HEK293 (cell line): Measurements from ENCODE around the gene DPEP3.

Experiments
- CTCF ChIA-PET: fragments of 350-600 bp; formaldehyde crosslinking; extraction: SDS; loops from one replicate; lab custom pipeline; 2021; ENCODE audit warnings: antibody characterized with exemption; lab: Yijun Ruan, JAX
- POLR2A ChIA-PET: fragments of 300-600 bp; formaldehyde crosslinking; extraction: SDS; loops from one replicate; lab custom pipeline; 2020; ENCODE audit warnings: antibody characterized with exemption, inconsistent platforms; lab: Yijun Ruan, JAX
- H3K27ac ChIP-seq: fragments of 200-500 bp; sonication (Bioruptor generic); 2 replicates; pipeline ENCODE4 v1.5.1; 2014; ENCODE audit warnings: low read depth, low read length, control low read depth, inconsistent platforms; ENCODE audit errors: extremely low read depth
- H3K36me3 ChIP-seq, 2 experiments: fragments of 200-500 bp in 1 of 2; sonication (Bioruptor generic) in 1 of 2; 1 replicate in 1 of 2; 2 replicates in 1 of 2; pipeline ENCODE4 v1.5.1; 2014 to 2017; ENCODE audit warnings: inconsistent platforms in 2 of 2, low read length in 2 of 2; ENCODE audit not compliant: control insufficient read depth in 2 of 2, insufficient read depth in 1 of 2
- H3K4me1 ChIP-seq: fragments of 200-500 bp; sonication (Bioruptor generic); 2 replicates; pipeline ENCODE4 v1.5.1; 2014; ENCODE audit warnings: mild to moderate bottlenecking, low read length, inconsistent platforms; ENCODE audit not compliant: control insufficient read depth, insufficient read depth
- H3K4me3 ChIP-seq: 2 replicates; pipeline ENCODE4 v1.5.1; 2011; ENCODE audit warnings: low read depth, mild to moderate bottlenecking, control low read depth, low read length, moderate library complexity
- H3K9me3 ChIP-seq: fragments of 200-500 bp; sonication (Bioruptor generic); 2 replicates; pipeline ENCODE4 v1.5.1; 2014; ENCODE audit warnings: low read depth, low read length, inconsistent platforms; ENCODE audit not compliant: control insufficient read depth, insufficient read depth
- BCL6B ChIP-seq: fragments of 450-650 bp; formaldehyde crosslinking; IDR thresholded peaks from 2 replicates; pipeline ENCODE4 v1.5.1; 2017; ENCODE audit warnings: missing biosample characterization, missing genetic modification characterization
- GFI1B ChIP-seq: fragments of 450-650 bp; formaldehyde crosslinking; IDR thresholded peaks from 2 replicates; pipeline ENCODE4 v1.5.1; 2016; ENCODE audit warnings: missing biosample characterization, missing genetic modification characterization
- GLI4 ChIP-seq: fragments of 450-650 bp; formaldehyde crosslinking; IDR thresholded peaks from 2 replicates; pipeline ENCODE4 v1.5.1; 2016; ENCODE audit warnings: missing biosample characterization, missing genetic modification characterization
- GLIS1 ChIP-seq: fragments of 450-650 bp; formaldehyde crosslinking; IDR thresholded peaks from 2 replicates; pipeline ENCODE4 v1.5.1; 2016; ENCODE audit warnings: missing biosample characterization, missing genetic modification characterization
- MEIS1 ChIP-seq: sonication (generic); formaldehyde crosslinking; IDR thresholded peaks from 2 replicates; pipeline ENCODE4 v1.8.1; 2022; ENCODE audit warnings: missing genetic modification reagents, mild to moderate bottlenecking, borderline replicate concordance
- MYNN ChIP-seq: fragments of 450-650 bp; formaldehyde crosslinking; IDR thresholded peaks from 2 replicates; pipeline ENCODE4 v1.5.1; 2016; ENCODE audit warnings: missing biosample characterization, missing genetic modification characterization, borderline replicate concordance
- SP2 ChIP-seq: fragments of 450-650 bp; formaldehyde crosslinking; IDR thresholded peaks from 2 replicates; pipeline ENCODE4 v1.5.1; 2016; ENCODE audit warnings: missing biosample characterization, missing genetic modification characterization
- ZBTB1 ChIP-seq: fragments of 450-650 bp; formaldehyde crosslinking; IDR thresholded peaks from 2 replicates; pipeline ENCODE4 v1.5.1; 2016; ENCODE audit warnings: missing biosample characterization, missing genetic modification characterization
- ZBTB11 ChIP-seq: fragments of 450-650 bp; formaldehyde crosslinking; conservative IDR thresholded peaks from 2 replicates; pipeline ENCODE4 v1.5.1; 2016; ENCODE audit warnings: low read depth, missing biosample characterization, missing genetic modification characterization
- ZIC2 ChIP-seq: fragments of 450-650 bp; formaldehyde crosslinking; IDR thresholded peaks from 2 replicates; pipeline ENCODE4 v1.5.1; 2016; ENCODE audit warnings: missing biosample characterization, missing genetic modification characterization
- ZNF10 ChIP-seq: fragments of 450-650 bp; formaldehyde crosslinking; IDR thresholded peaks from 2 replicates; pipeline ENCODE4 v1.5.1; 2017; ENCODE audit warnings: missing biosample characterization, missing genetic modification characterization
- ZNF155 ChIP-seq: fragments of 450-650 bp; formaldehyde crosslinking; IDR thresholded peaks from 2 replicates; pipeline ENCODE4 v1.5.1; 2016; ENCODE audit warnings: missing biosample characterization, missing genetic modification characterization
- ZNF2 ChIP-seq: fragments of 450-650 bp; formaldehyde crosslinking; IDR thresholded peaks from 2 replicates; pipeline ENCODE4 v1.5.1; 2016; ENCODE audit warnings: missing biosample characterization, missing genetic modification characterization
- ZNF214 ChIP-seq: fragments of 450-650 bp; formaldehyde crosslinking; IDR thresholded peaks from 2 replicates; pipeline ENCODE4 v1.5.1; 2017; ENCODE audit warnings: missing biosample characterization, mild to moderate bottlenecking, missing genetic modification characterization, borderline replicate concordance
- ZNF239 ChIP-seq: fragments of 450-650 bp; formaldehyde crosslinking; IDR thresholded peaks from 2 replicates; pipeline ENCODE4 v1.5.1; 2016; ENCODE audit warnings: missing biosample characterization, missing genetic modification characterization
- ZNF266 ChIP-seq: fragments of 450-650 bp; formaldehyde crosslinking; IDR thresholded peaks from 2 replicates; pipeline ENCODE4 v1.5.1; 2016; ENCODE audit warnings: missing biosample characterization, missing genetic modification characterization, low read depth
- ZNF335 ChIP-seq: fragments of 450-650 bp; formaldehyde crosslinking; conservative IDR thresholded peaks from 2 replicates; pipeline ENCODE4 v1.5.1; 2016; ENCODE audit warnings: missing biosample characterization, missing genetic modification characterization
- ZNF341 ChIP-seq: fragments of 450-650 bp; formaldehyde crosslinking; IDR thresholded peaks from 2 replicates; pipeline ENCODE4; 2016; ENCODE audit warnings: low read depth, missing biosample characterization, missing genetic modification characterization
- ZNF394 ChIP-seq: fragments of 450-650 bp; formaldehyde crosslinking; IDR thresholded peaks from 2 replicates; pipeline ENCODE4 v1.5.1; 2016; ENCODE audit warnings: missing biosample characterization, missing genetic modification characterization, mild to moderate bottlenecking, moderate library complexity, borderline replicate concordance
- ZNF433 ChIP-seq: fragments of 450-650 bp; formaldehyde crosslinking; IDR thresholded peaks from 2 replicates; pipeline ENCODE4 v1.5.1; 2016; ENCODE audit warnings: missing biosample characterization, missing genetic modification characterization, low read depth
- ZNF530 ChIP-seq: fragments of 450-650 bp; formaldehyde crosslinking; IDR thresholded peaks from 2 replicates; pipeline ENCODE4 v1.5.1; 2016; ENCODE audit warnings: low read depth, missing biosample characterization, missing genetic modification characterization
- ZNF571 ChIP-seq: fragments of 450-650 bp; formaldehyde crosslinking; IDR thresholded peaks from 2 replicates; pipeline ENCODE4 v1.5.0; 2017; ENCODE audit warnings: missing biosample characterization, missing genetic modification characterization
- ZNF624 ChIP-seq: fragments of 450-650 bp; formaldehyde crosslinking; IDR thresholded peaks from 2 replicates; pipeline ENCODE4 v1.5.1; 2017; ENCODE audit warnings: missing biosample characterization, missing genetic modification characterization
- ZNF664 ChIP-seq: fragments of 450-650 bp; formaldehyde crosslinking; IDR thresholded peaks from 2 replicates; pipeline ENCODE4 v1.5.1; 2016; ENCODE audit warnings: missing biosample characterization, missing genetic modification characterization
- ZNF677 ChIP-seq: fragments of 450-650 bp; IDR thresholded peaks from 2 replicates; pipeline ENCODE4 v1.5.0; 2018; ENCODE audit warnings: missing biosample characterization, mild to moderate bottlenecking, missing genetic modification characterization, moderate library complexity
- ZSCAN23 ChIP-seq: fragments of 450-650 bp; formaldehyde crosslinking; IDR thresholded peaks from 2 replicates; pipeline ENCODE4 v1.5.1; 2016; ENCODE audit warnings: missing biosample characterization, missing genetic modification characterization
- ZSCAN30 ChIP-seq: fragments of 450-650 bp; IDR thresholded peaks from 2 replicates; pipeline ENCODE4 v1.5.1; 2018; ENCODE audit warnings: missing biosample characterization, mild to moderate bottlenecking, missing genetic modification characterization, moderate library complexity

Gene DPEP3

DNA sequence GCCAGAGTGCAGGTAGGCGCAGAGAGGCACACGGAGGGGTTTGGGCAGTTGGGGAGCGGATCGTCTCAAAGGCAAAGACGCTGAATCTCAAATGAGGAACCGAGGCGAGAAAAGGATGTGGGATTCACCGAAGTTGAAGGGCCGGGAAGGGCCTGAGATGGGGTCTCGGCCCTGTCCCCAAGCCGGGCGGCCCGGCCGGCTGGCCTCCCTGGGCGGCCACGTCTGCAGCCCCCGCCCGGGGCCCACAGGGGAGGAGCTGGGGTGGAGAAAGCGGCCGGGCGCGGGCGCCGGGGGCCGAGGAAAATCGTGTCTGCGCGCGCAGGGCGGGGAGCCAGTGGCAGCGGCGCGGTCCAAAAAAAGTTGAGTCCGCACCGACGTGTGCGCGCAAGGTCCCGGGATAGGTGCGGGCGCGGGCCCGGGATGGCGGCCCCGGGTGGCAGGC, 12.3 kb downstream of the DPEP3 start (continued):
- TF ChIP-seq ZNF266 (tag by site-specific recombination) (no peak), ZSCAN30 (0 out of 2 replicates have a peak, but pooled peaks have one; percentile 14), MEIS1 (no peak), ZNF239 (tag by site-specific recombination) (no peak), ZSCAN23 (no peak), ZNF394 (tag by site-specific recombination) (no peak), ZNF214 (no peak), GLI4 (tag by site-specific recombination) (no peak), ZNF571 (tag by site-specific recombination) (no peak), ZBTB11 (no peak), BCL6B (tag by site-specific recombination) (no peak), ZNF433 (tag by site-specific recombination) (no peak), ZBTB1 (tag by site-specific recombination) (no peak)

GRCh38 chr16:67967183-67967957, 12.9 kb downstream of the DPEP3 start:
- ChIA-PET CTCF (interaction anchor here (0.6 to 1.2 kb wide), 4 partner anchors 19 to 127 kb away, joined by 3 to 6 read pairs (median 4); no protein-coding TSS in a partner anchor), POLR2A (interaction anchor here (0.6 to 2.3 kb wide), 11 partner anchors 16 to 277 kb away, joined by 3 to 13 read pairs (median 6); partner anchors contain the start of genes DDX28, DUS2, PLA2G15 and PSMB10)
- H3K9me3 ChIP-seq, result no peaks in the 10 kb centered on the region
- H3K36me3 ChIP-seq, result peaks cover 0 to 37% of the 10 kb centered on the region in 2 experiments; a peak in 2 of 3 replicates
- TF ChIP-seq ZNF624 (tag by site-specific recombination), result no peak
- peak; percentile 56 for TF ChIP-seq GLIS1 (tag by site-specific recombination)
- TF ChIP-seq ZNF664, result no peak
- TF ChIP-seq GFI1B (tag by site-specific recombination), result no peak
- TF ChIP-seq MYNN (tag by site-specific recombination), result no peak
- TF ChIP-seq ZNF155 (tag by site-specific recombination), result no peak
- TF ChIP-seq ZNF2 (tag by site-specific recombination), result peak; percentile 18; the same call in 1 of the 2 replicates
- TF ChIP-seq SP2, result peak; percentile 29; the same call in 1 of the 2 replicates
- TF ChIP-seq ZNF677 (tag by site-specific recombination), result peak; percentile 35; the same call in 1 of the 2 replicates
- peak; percentile 49; the same call in 1 of the 2 replicates for TF ChIP-seq ZNF335 (tag by site-specific recombination)
- TF ChIP-seq ZIC2 (tag by site-specific recombination), result peak; percentile 10; the same call in 1 of the 2 replicates
- 0 out of 2 replicates have a peak, but pooled peaks have one; percentile 20 for TF ChIP-seq ZNF10 (tag by site-specific recombination)
- TF ChIP-seq ZNF341 (tag by site-specific recombination), result peak; percentile 60
- no peak for TF ChIP-seq ZNF530
- no peaks in the 10 kb centered on the region; the same call in none of the 2 replicates for H3K4me1 ChIP-seq
- H3K4me3 ChIP-seq, result peak overlapping the region; percentile 68
- H3K27ac ChIP-seq, result peak overlapping the region; percentile 80; the same call in 1 of the 2 replicates
